OCI-LY1 (cell line): Measurements from ENCODE around the gene CKB.

Experiments used
- H2AFZ ChIP-seq: fragments of 200-600 bp; sonication (generic), shearing (Covaris generic); 2 replicates; pipeline ENCODE4 v1.6.0; 2014; ENCODE audit warnings: antibody characterized with exemption, mild to moderate bottlenecking, low read length
- H3F3A ChIP-seq: fragments of 200-600 bp; sonication (generic), shearing (Covaris generic); 2 replicates; pipeline ENCODE4 v1.6.0; 2014; ENCODE audit warnings: mild to moderate bottlenecking, antibody characterized with exemption, low read length, moderate library complexity; ENCODE audit not compliant: insufficient read depth
- H3K27ac ChIP-seq: fragments of 200-600 bp; sonication (generic); 2 replicates; pipeline ENCODE4 v1.5.1; 2014; ENCODE audit warnings: low read length, mixed run types, mild to moderate bottlenecking, low read depth; ENCODE audit not compliant: poor library complexity, severe bottlenecking
- H3K27me3 ChIP-seq: fragments of 200-600 bp; sonication (generic); 2 replicates; pipeline ENCODE4 v1.6.0; 2014; ENCODE audit warnings: antibody characterized with exemption, mild to moderate bottlenecking, low read length, moderate library complexity; ENCODE audit not compliant: insufficient read depth
- H3K36me3 ChIP-seq: fragments of 200-600 bp; sonication (generic); 2 replicates; pipeline ENCODE4 v1.6.1; 2014; ENCODE audit warnings: mild to moderate bottlenecking, antibody characterized with exemption, low read length, moderate library complexity, mixed read lengths; ENCODE audit not compliant: insufficient read depth
- H3K4me1 ChIP-seq: fragments of 200-600 bp; sonication (generic); 2 replicates; pipeline ENCODE4 v1.5.1; 2014; ENCODE audit warnings: mild to moderate bottlenecking, low read length, moderate library complexity; ENCODE audit not compliant: insufficient read depth, severe bottlenecking
- H3K4me2 ChIP-seq: fragments of 200-600 bp; sonication (generic), shearing (Covaris generic); 2 replicates; pipeline ENCODE4 v1.6.1; 2014; ENCODE audit warnings: low read length
- H3K4me3 ChIP-seq: fragments of 200-600 bp; sonication (generic); 2 replicates; pipeline ENCODE4 v1.5.1; 2014; ENCODE audit warnings: low read length, low read depth, mild to moderate bottlenecking, mixed read lengths; ENCODE audit not compliant: poor library complexity, severe bottlenecking
- H3K79me2 ChIP-seq: fragments of 200-600 bp; shearing (Covaris generic); 2 replicates; pipeline ENCODE4 v1.6.1; 2016; ENCODE audit warnings: mixed run types, low read length, mixed read lengths; ENCODE audit not compliant: insufficient read depth
- H3K9ac ChIP-seq: fragments of 200-600 bp; sonication (generic), shearing (Covaris generic); 2 replicates; pipeline ENCODE4 v1.6.1; 2014; ENCODE audit warnings: mild to moderate bottlenecking, low read length, mixed read lengths
- H3K9me2 ChIP-seq: fragments of 200-600 bp; sonication (generic), shearing (Covaris generic); 2 replicates; pipeline ENCODE4 v1.6.1; 2014; ENCODE audit warnings: low read depth, mild to moderate bottlenecking, low read length, mixed read lengths
- H3K9me3 ChIP-seq: fragments of 200-600 bp; shearing (Covaris generic); 2 replicates; pipeline ENCODE4 v1.6.1; 2014; ENCODE audit warnings: low read length, mixed read lengths
- H4K20me1 ChIP-seq: fragments of 200-600 bp; sonication (generic), shearing (Covaris generic); 2 replicates; pipeline ENCODE4 v1.6.0; 2016; ENCODE audit warnings: mild to moderate bottlenecking, low read length; ENCODE audit not compliant: insufficient read depth
- CTCF ChIP-seq: fragments of 200-600 bp; sonication (generic), shearing (Covaris generic); IDR thresholded peaks from 2 replicates; pipeline ENCODE4 v1.5.1; 2017; ENCODE audit warnings: mild to moderate bottlenecking, antibody characterized with exemption, low read length, moderate library complexity, mixed read lengths
- EZH2 ChIP-seq: fragments of 200-600 bp; sonication (generic), shearing (Covaris generic); IDR thresholded peaks from 2 replicates; pipeline ENCODE4 v1.8.0; 2017; ENCODE audit warnings: borderline replicate concordance, mixed run types, mild to moderate bottlenecking, antibody characterized with exemption, low read length, moderate library complexity, mixed read lengths

CKB gene

GRCh38 chr14:103551338-103551762 is 28.7 kb upstream of the CKB start:
- no peak overlapping the region for H2AFZ ChIP-seq
- H3K36me3 ChIP-seq = no peaks in the 10 kb centered on the region
- no peak overlapping the region for H3K27ac ChIP-seq
- H3K4me2 ChIP-seq = no peak overlapping the region
- no peaks in the 10 kb centered on the region for H3K9me3 ChIP-seq
- H3F3A ChIP-seq = no peaks in the 10 kb centered on the region
- TF ChIP-seq EZH2 = no peak
- TF ChIP-seq CTCF = no peak
- H3K9me2 ChIP-seq = no peaks in the 10 kb centered on the region
- H3K4me3 ChIP-seq = no peak overlapping the region
- H3K27me3 ChIP-seq = no peaks in the 10 kb centered on the region
- H3K4me1 ChIP-seq = no peaks in the 10 kb centered on the region
- H4K20me1 ChIP-seq = no peaks in the 10 kb centered on the region
- H3K9ac ChIP-seq = no peak overlapping the region
- no peaks in the 10 kb centered on the region for H3K79me2 ChIP-seq

GRCh38 chr14:103550451-103551337 is 28.1 kb upstream of the CKB start:
- no peak overlapping the region for H3K27ac ChIP-seq
- H3K4me3 ChIP-seq = no peak overlapping the region
- no peaks in the 10 kb centered on the region for H3K4me1 ChIP-seq
- H3K4me2 ChIP-seq = no peak overlapping the region
- no peaks in the 10 kb centered on the region for H3F3A ChIP-seq
- no peaks in the 10 kb centered on the region for H4K20me1 ChIP-seq
- no peaks in the 10 kb centered on the region for H3K36me3 ChIP-seq
- H2AFZ ChIP-seq = no peak overlapping the region
- TF ChIP-seq EZH2 (no peak), CTCF (no peak)
- H3K9me2 ChIP-seq = no peaks in the 10 kb centered on the region
- no peaks in the 10 kb centered on the region for H3K9me3 ChIP-seq
- H3K79me2 ChIP-seq = no peaks in the 10 kb centered on the region
- no peak overlapping the region for H3K9ac ChIP-seq
- no peaks in the 10 kb centered on the region for H3K27me3 ChIP-seq

GRCh38 chr14:103549361-103550311 is 27.0 kb upstream of the CKB start:
- H3F3A ChIP-seq = no peaks in the 10 kb centered on the region
- no peak overlapping the region for H3K4me3 ChIP-seq
- H3K27me3 ChIP-seq = no peaks in the 10 kb centered on the region
- no peaks in the 10 kb centered on the region for H4K20me1 ChIP-seq
- H3K4me1 ChIP-seq = no peaks in the 10 kb centered on the region
- no peaks in the 10 kb centered on the region for H3K36me3 ChIP-seq
- no peak overlapping the region for H3K4me2 ChIP-seq
- H3K9ac ChIP-seq = no peak overlapping the region
- H3K9me2 ChIP-seq = no peaks in the 10 kb centered on the region
- H3K9me3 ChIP-seq = no peaks in the 10 kb centered on the region
- H2AFZ ChIP-seq = no peak overlapping the region
- H3K27ac ChIP-seq = no peak overlapping the region
- no peaks in the 10 kb centered on the region for H3K79me2 ChIP-seq
- TF ChIP-seq CTCF (no peak), EZH2 (no peak)
